Cardiac muscle cell (in vitro differentiated cells and primary cell): ENCODE results near the gene TALDO1. TPM values are rescaled to one million over a fixed set of nuclear protein-coding genes. Genes with fewer than 3 reads are reported as not detected.

Experiments
- DNase-seq, 2 donors: peaks; one replicate each; pipeline versions ENCODE4 v3.0.0 to v3.0.0-alpha.2; 2010 to 2017; ENCODE audit warnings: low read depth in 1 of 2, low spot score in 1 of 2
- H3K27ac ChIP-seq: fragments of 200-600 bp; sonication (generic); 2 replicates; pipeline ENCODE4 v1.5.1; 2016
- H3K27me3 ChIP-seq: fragments of 200-600 bp; sonication (generic); 2 replicates; pipeline ENCODE4 v1.6.0; 2016; ENCODE audit warnings: control low read depth
- H3K36me3 ChIP-seq: fragments of 200-600 bp; sonication (generic); 2 replicates; pipeline ENCODE4 v1.5.1; 2016; ENCODE audit warnings: control low read depth
- H3K4me1 ChIP-seq: fragments of 200-600 bp; sonication (generic); 2 replicates; pipeline ENCODE4 v1.8.1; 2017; ENCODE audit warnings: low read depth, mild to moderate bottlenecking, mixed run types
- H3K4me3 ChIP-seq: fragments of 200-600 bp; sonication (generic); 2 replicates; pipeline ENCODE4 v1.5.1; 2016; ENCODE audit warnings: mild to moderate bottlenecking
- H3K9me3 ChIP-seq: fragments of 200-600 bp; sonication (generic); 2 replicates; pipeline ENCODE4 v1.5.1; 2017; ENCODE audit warnings: low read depth, mild to moderate bottlenecking, control low read depth
- polyA plus RNA-seq: library from polyadenylated mRNA; unstranded; fragments of >200 nt; fragmentation: Nextera tagmentation; extraction: Ambion mirVana; gene quantifications from 2 replicates; pipeline ENCODE4 v1.2.1, GENCODE V29; 2016
- total RNA-seq: library from RNA; depleted of rRNA; stranded (reverse); fragments of >200 nt; gene quantifications from 2 replicates; pipeline ENCODE4 v1.2.3, GENCODE V29; 2016
- TF ChIP-seq, protein P1 (sequence below): IDR thresholded peaks from 2 replicates; pipeline ENCODE4 v1.5.1; 2012; ENCODE audit warnings: low read depth, mild to moderate bottlenecking, low read length

TALDO1 gene
- total and polyA plus RNA-seq, 2 experiments from 2014 or later = 144 to 174 TPM

DNA sequence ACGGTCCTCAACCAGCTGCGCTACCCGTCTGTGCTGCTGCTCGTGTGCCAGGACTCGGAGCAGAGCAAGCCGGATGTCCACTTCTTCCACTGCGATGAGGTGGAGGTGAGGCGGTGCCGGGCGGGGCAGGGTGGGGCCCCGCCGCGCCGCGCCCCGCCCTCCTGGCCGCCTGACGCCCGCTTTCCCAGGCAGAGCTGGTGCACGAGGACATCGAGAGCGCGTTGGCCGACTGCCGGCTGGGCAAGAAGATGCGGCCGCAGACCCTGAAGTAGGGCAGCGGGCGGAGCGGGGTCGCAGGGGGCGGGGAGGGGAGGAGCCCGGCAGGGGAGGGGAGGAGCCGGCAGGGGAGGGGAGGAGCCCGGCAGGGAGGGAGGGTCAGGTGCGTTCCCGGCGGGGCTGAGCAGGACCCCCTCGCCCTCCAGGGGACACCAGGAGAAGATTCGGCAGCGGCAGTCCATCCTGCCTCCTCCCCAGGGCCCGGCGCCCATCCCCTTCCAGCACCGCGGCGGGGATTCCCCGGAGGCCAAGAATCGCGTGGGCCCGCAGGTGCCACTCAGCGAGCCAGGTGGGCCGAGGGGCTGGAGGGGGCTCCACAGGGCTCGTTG, 26.5 kb upstream of the TALDO1 start:
- peak in 1 of 2 donors; percentile 66 for DNase-seq
- Histone ChIP-seq H3K9me3 (no peaks in the 10 kb centered on the region), H3K27me3 (peaks cover 56% of the 10 kb centered on the region), H3K27ac (no peak overlapping the region), H3K4me1 (no peaks in the 10 kb centered on the region), H3K36me3 (no peaks in the 10 kb centered on the region), H3K4me3 (peak overlapping the region; percentile 5)
- TF ChIP-seq, protein P1, sequence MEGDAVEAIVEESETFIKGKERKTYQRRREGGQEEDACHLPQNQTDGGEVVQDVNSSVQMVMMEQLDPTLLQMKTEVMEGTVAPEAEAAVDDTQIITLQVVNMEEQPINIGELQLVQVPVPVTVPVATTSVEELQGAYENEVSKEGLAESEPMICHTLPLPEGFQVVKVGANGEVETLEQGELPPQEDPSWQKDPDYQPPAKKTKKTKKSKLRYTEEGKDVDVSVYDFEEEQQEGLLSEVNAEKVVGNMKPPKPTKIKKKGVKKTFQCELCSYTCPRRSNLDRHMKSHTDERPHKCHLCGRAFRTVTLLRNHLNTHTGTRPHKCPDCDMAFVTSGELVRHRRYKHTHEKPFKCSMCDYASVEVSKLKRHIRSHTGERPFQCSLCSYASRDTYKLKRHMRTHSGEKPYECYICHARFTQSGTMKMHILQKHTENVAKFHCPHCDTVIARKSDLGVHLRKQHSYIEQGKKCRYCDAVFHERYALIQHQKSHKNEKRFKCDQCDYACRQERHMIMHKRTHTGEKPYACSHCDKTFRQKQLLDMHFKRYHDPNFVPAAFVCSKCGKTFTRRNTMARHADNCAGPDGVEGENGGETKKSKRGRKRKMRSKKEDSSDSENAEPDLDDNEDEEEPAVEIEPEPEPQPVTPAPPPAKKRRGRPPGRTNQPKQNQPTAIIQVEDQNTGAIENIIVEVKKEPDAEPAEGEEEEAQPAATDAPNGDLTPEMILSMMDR = no peak

DNA sequence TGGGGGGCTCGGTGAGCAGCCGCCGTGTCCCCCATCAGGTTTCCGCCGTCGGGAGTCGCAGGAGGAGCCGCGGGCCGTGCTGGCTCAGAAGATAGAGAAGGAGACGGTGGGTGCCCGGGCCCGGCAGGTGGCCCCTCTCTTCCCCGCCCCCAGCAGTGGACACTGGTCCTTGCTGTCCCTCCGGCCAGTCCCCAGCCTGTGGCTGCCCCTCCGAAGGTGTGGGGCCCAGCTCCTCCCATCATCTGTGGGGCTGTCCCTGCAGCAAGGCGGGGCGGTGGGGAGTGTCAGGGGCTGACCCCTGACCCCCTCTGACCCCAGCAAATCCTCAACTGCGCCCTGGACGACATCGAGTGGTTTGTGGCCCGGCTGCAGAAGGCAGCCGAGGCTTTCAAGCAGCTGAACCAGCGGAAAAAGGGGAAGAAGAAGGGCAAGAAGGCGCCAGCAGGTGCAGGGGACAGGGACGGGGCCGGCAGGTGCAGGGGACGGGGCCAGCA, 26.0 kb upstream of the TALDO1 start:
- no peak overlapping the region for H3K27ac ChIP-seq
- no peak for DNase-seq
- no peak overlapping the region for H3K4me3 ChIP-seq
- H3K9me3 ChIP-seq = no peaks in the 10 kb centered on the region
- peaks cover 62% of the 10 kb centered on the region for H3K27me3 ChIP-seq
- TF ChIP-seq, protein P1 = no peak
- H3K36me3 ChIP-seq = no peaks in the 10 kb centered on the region
- no peaks in the 10 kb centered on the region for H3K4me1 ChIP-seq

DNA sequence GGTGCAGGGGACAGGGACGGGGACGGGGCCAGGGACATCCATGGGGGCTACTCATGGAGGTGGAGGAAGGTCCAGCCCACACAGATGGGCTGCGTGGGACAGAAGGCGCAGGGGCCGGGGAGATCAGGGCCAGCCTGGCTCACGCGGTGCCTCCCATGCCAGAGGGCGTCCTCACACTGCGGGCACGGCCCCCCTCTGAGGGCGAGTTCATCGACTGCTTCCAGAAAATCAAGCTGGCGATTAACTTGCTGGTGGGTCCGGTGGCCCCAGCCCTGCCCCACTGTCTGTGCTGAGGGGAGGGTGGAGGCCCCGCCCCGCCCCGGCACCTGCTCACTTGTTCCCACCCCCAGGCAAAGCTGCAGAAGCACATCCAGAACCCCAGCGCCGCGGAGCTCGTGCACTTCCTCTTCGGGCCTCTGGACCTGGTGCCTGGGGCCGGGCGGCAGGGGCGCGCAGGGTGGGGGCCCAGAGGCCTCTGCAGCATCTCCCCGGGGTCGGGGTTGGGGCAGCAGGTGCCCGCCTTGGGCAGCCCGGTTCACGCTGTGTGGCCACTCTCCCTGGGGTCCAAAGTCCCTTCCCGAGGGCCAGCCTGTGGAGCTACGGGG, 25.4 kb upstream of the TALDO1 start:
- Histone ChIP-seq H3K9me3 (no peaks in the 10 kb centered on the region), H3K4me3 (no peak overlapping the region), H3K27me3 (peaks cover 67% of the 10 kb centered on the region), H3K36me3 (no peaks in the 10 kb centered on the region), H3K4me1 (no peaks in the 10 kb centered on the region), H3K27ac (no peak overlapping the region)
- TF ChIP-seq, protein P1 = no peak
- DNase-seq = no peak

DNA sequence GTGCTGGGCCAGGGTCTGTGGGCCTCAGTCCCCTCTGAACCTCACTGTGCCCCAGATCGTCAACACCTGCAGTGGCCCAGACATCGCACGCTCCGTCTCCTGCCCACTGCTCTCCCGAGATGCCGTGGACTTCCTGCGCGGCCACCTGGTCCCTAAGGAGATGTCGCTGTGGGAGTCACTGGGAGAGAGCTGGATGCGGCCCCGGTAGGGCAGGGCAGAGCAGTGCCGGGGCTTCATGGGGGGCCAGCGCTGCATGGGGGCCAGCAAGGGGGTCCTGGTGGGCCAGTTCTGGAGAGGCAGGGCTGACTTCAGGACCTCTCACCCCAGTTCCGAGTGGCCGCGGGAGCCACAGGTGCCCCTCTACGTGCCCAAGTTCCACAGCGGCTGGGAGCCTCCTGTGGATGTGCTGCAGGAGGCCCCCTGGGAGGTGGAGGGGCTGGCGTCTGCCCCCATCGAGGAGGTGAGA, 24.9 kb upstream of the TALDO1 start:
- TF ChIP-seq, protein P1 = no peak
- H3K4me1 ChIP-seq = no peaks in the 10 kb centered on the region
- H3K4me3 ChIP-seq = no peak overlapping the region
- H3K27ac ChIP-seq = no peak overlapping the region
- no peak for DNase-seq
- H3K36me3 ChIP-seq = no peaks in the 10 kb centered on the region
- peaks cover 73% of the 10 kb centered on the region for H3K27me3 ChIP-seq
- no peaks in the 10 kb centered on the region for H3K9me3 ChIP-seq

DNA sequence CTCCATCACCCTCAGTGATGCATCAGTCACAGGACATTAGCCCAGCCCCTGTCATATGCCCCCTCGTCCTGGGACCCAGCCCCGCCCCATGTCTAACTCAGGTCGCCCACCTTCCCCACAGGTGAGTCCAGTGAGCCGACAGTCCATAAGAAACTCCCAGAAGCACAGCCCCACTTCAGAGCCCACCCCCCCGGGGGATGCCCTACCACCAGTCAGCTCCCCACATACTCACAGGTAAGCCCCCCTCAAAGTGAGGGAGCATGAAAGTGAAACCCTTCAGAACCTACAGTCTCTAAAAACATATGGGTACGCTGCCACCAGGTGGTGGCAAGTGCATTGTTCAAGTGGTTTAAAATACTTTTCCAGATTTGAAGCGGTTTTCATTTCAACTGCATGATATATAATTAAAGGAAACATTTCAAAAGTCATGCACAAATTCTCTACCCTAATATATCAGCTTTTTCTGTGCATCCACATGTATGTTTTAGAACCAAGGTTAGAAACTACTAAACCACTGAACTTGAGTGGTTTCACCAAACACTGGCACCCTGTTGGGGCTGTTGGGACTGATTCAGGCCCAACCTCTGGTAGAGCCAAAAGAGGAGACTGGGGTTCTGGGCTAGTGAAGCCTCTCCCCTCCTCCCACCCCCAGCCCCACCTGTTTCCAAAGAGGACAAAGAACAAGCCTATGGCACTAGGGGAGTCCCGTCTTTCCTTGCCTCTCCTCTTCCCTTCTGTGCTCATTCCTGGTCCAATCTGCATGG, 24.0 kb upstream of the TALDO1 start:
- H3K27me3 ChIP-seq = peaks cover 74% of the 10 kb centered on the region
- TF ChIP-seq, protein P1 = peak; percentile 54
- H3K27ac ChIP-seq = no peak overlapping the region
- peak; percentile 54 to 68 for DNase-seq
- H3K4me1 ChIP-seq = no peaks in the 10 kb centered on the region
- no peaks in the 10 kb centered on the region for H3K36me3 ChIP-seq
- H3K9me3 ChIP-seq = no peaks in the 10 kb centered on the region
- H3K4me3 ChIP-seq = no peak overlapping the region
